GM19452 (cell line): ENCODE data around the gene ENPP7.
"Not testable (repeated sequence)": the region's sequence is repeated elsewhere in the genome, so short reads cannot be mapped to it uniquely, and the experiment has no call there.

Experiments
- ATAC-seq: cut with Tn5 transposase; IDR thresholded peaks from one replicate; pipeline ENCODE4 v1.9.1; 2021; ENCODE audit not compliant: unreplicated experiment

Gene ENPP7

GRCh38 chr17:79748295-79749099 lies 17.8 kb downstream of the ENPP7 start:
- ATAC-seq = no peak

- ATAC-seq = no peak
These were observed 18.5 kb downstream of the ENPP7 start for GRCh38 chr17:79749156-79749815.

- no peak for ATAC-seq
These were observed 19.2 kb downstream of the ENPP7 start for GRCh38 chr17:79749958-79750357.

GRCh38 chr17:79750650-79751545 lies 20.2 kb downstream of the ENPP7 start:
- ATAC-seq = no peak

GRCh38 chr17:79752175-79752574 lies 21.4 kb downstream of the ENPP7 start:
- ATAC-seq = no peak

GRCh38 chr17:79754370-79754769 lies 23.6 kb downstream of the ENPP7 start:
- no peak for ATAC-seq

- ATAC-seq = not testable (repeated sequence)
These were observed 24.2 kb downstream of the ENPP7 start for GRCh38 chr17:79754903-79755302.

- no peak for ATAC-seq
These were observed 24.8 kb downstream of the ENPP7 start for GRCh38 chr17:79755591-79755990.

GRCh38 chr17:79757140-79757745 lies 26.5 kb downstream of the ENPP7 start:
- no peak for ATAC-seq

GRCh38 chr17:79758271-79758670 lies 27.5 kb downstream of the ENPP7 start:
- no peak for ATAC-seq

- no peak for ATAC-seq
These were observed 29.6 kb downstream of the ENPP7 start for GRCh38 chr17:79760197-79760906.

GRCh38 chr17:79761894-79762589 lies 31.3 kb downstream of the ENPP7 start:
- no peak for ATAC-seq

GRCh38 chr17:79765708-79766107 lies 35.0 kb downstream of the ENPP7 start:
- ATAC-seq = no peak

GRCh38 chr17:79769570-79770506 lies 39.1 kb downstream of the ENPP7 start:
- no peak for ATAC-seq

- no peak for ATAC-seq
These were observed 40.5 kb downstream of the ENPP7 start for GRCh38 chr17:79771276-79771675.

GRCh38 chr17:79772726-79773125 lies 42.0 kb downstream of the ENPP7 start:
- ATAC-seq = not testable (repeated sequence)

- no peak for ATAC-seq
These were observed 43.8 kb downstream of the ENPP7 start for GRCh38 chr17:79774561-79774975.

- ATAC-seq = no peak
These were observed 44.9 kb downstream of the ENPP7 start for GRCh38 chr17:79775632-79776031.
